Smooth muscle cell (in vitro differentiated cells): Measurements from ENCODE around the gene MC1R. TPM values are rescaled to one million over a fixed set of nuclear protein-coding genes. Genes with fewer than 3 reads are reported as not detected.

Experiments used
- DNase-seq: peaks from one replicate; lab custom pipeline; 2025; ENCODE audit not compliant: unreplicated experiment; lab: John Stamatoyannopoulos, UW
- H2AFZ ChIP-seq: fragments of 200-600 bp; sonication (generic); 2 replicates; pipeline ENCODE4 v1.6.0; 2016; ENCODE audit warnings: antibody characterized with exemption, low read depth, mild to moderate bottlenecking
- H3F3A ChIP-seq: fragments of 200-600 bp; sonication (generic); 2 replicates; pipeline ENCODE4 v1.6.0; 2017; ENCODE audit warnings: antibody characterized with exemption, low read depth
- H3K27ac ChIP-seq: fragments of 200-600 bp; sonication (generic); 2 replicates; pipeline ENCODE4 v1.5.1; 2016; ENCODE audit warnings: low read depth, mild to moderate bottlenecking
- H3K27me3 ChIP-seq: fragments of 200-600 bp; sonication (generic); 2 replicates; pipeline ENCODE4 v1.6.1; 2016; ENCODE audit warnings: low read depth, mild to moderate bottlenecking
- H3K36me3 ChIP-seq: fragments of 200-600 bp; sonication (generic); 2 replicates; pipeline ENCODE4 v1.5.1; 2016; ENCODE audit warnings: low read depth
- H3K4me1 ChIP-seq: fragments of 200-600 bp; sonication (generic); 2 replicates; pipeline ENCODE4 v1.5.1; 2016; ENCODE audit warnings: low read depth
- H3K4me2 ChIP-seq: fragments of 200-600 bp; sonication (generic); 2 replicates; pipeline ENCODE4 v1.6.0; 2016; ENCODE audit warnings: mild to moderate bottlenecking
- H3K4me3 ChIP-seq: fragments of 200-600 bp; sonication (generic); 2 replicates; pipeline ENCODE4 v1.5.1; 2016; ENCODE audit warnings: mild to moderate bottlenecking
- H3K79me2 ChIP-seq: fragments of 200-600 bp; sonication (generic); 2 replicates; pipeline ENCODE4 v1.6.0; 2016; ENCODE audit warnings: low read depth, mild to moderate bottlenecking
- H3K9ac ChIP-seq: fragments of 200-600 bp; sonication (generic); 2 replicates; pipeline ENCODE4 v1.6.0; 2016; ENCODE audit warnings: low read depth
- H3K9me3 ChIP-seq: fragments of 200-600 bp; sonication (generic); replicated peaks from 2 replicates; pipeline ENCODE4 v1.5.1; 2016; ENCODE audit warnings: low read depth
- H4K20me1 ChIP-seq: fragments of 200-600 bp; sonication (generic); 2 replicates; pipeline ENCODE4 v1.6.0; 2016; ENCODE audit warnings: low read depth
- CTCF ChIP-seq: fragments of 200-600 bp; sonication (generic); IDR thresholded peaks from 2 replicates; pipeline ENCODE4 v1.5.1; 2017; ENCODE audit warnings: borderline replicate concordance, mild to moderate bottlenecking, antibody characterized with exemption; ENCODE audit not compliant: insufficient read depth, poor library complexity, severe bottlenecking
- WGBS: methylation state at CpG from one replicate; pipeline ENCODE4 v1.1.7; 2016; ENCODE audit warnings: low lambda C conversion rate; 5-methylcytosine and 5-hydroxymethylcytosine counted together
- polyA plus RNA-seq: library from polyadenylated mRNA; unstranded; fragments of >200 nt; fragmentation: Nextera tagmentation; extraction: Ambion mirVana; gene quantifications from 2 replicates; pipeline ENCODE4 v1.2.1, GENCODE V29; 2016
- total RNA-seq: library from RNA; depleted of rRNA; stranded (reverse); fragments of >200 nt; gene quantifications from 2 replicates; pipeline ENCODE4 v1.2.3, GENCODE V29; 2014

Gene MC1R
- total RNA-seq (12.4 and 14.5 TPM in 2 replicates), polyA plus RNA-seq (16.7 and 16.8 TPM in 2 replicates)

- peak; percentile 40 for DNase-seq
- Histone ChIP-seq H3F3A (peaks cover 19% of the 10 kb centered on the region), H3K36me3 (no peaks in the 10 kb centered on the region), H3K79me2 (peaks cover 19% of the 10 kb centered on the region), H4K20me1 (peaks cover 4% of the 10 kb centered on the region), H3K4me2 (peak within 1 kb of the TSS; percentile 98), H2AFZ (no peak within 1 kb of the TSS), H3K27me3 (no peaks in the 10 kb centered on the region), H3K9me3 (no peaks in the 10 kb centered on the region), H3K27ac (peak within 1 kb of the TSS; percentile 48), H3K9ac (peak within 1 kb of the TSS; percentile 4), H3K4me3 (peak within 1 kb of the TSS; percentile 56), H3K4me1 (peaks cover 34% of the 10 kb centered on the region)
- WGBS = 12% methylated on average over 23 of the region's 23 CpGs
- TF ChIP-seq CTCF = peak; percentile 62
Observed at GRCh38 chr16:89918453-89919347, at the start of gene MC1R. TSS of gene MC1R (plus strand) at chr16:89918862. CDS start at chr16:89919259, 397 bp downstream.

- H3F3A ChIP-seq = peaks cover 5% of the 10 kb centered on the region
- H2AFZ ChIP-seq = no peak overlapping the region
- H3K9me3 ChIP-seq = peaks cover 9% of the 10 kb centered on the region
- peaks cover 5% of the 10 kb centered on the region for H3K79me2 ChIP-seq
- H3K4me1 ChIP-seq = peaks cover 8% of the 10 kb centered on the region
- no peak overlapping the region for H3K27ac ChIP-seq
- no peaks in the 10 kb centered on the region for H3K36me3 ChIP-seq
- no peak overlapping the region for H3K9ac ChIP-seq
- no peak for TF ChIP-seq CTCF
- H3K4me3 ChIP-seq = no peak overlapping the region
- no peaks in the 10 kb centered on the region for H3K27me3 ChIP-seq
- DNase-seq = no peak
- H3K4me2 ChIP-seq = no peak overlapping the region
- WGBS = 97% methylated on average over 11 of the region's 12 CpGs
- peaks cover 8% of the 10 kb centered on the region for H4K20me1 ChIP-seq
Observed at GRCh38 chr16:89869911-89870310, 48.8 kb upstream of the MC1R start.

GRCh38 chr16:89870440-89870839 lies 48.2 kb upstream of the MC1R start:
- Histone ChIP-seq H3K36me3 (no peaks in the 10 kb centered on the region), H3K9ac (no peak overlapping the region), H3K9me3 (peaks cover 9% of the 10 kb centered on the region), H4K20me1 (peaks cover 13% of the 10 kb centered on the region), H2AFZ (no peak overlapping the region), H3F3A (peaks cover 8% of the 10 kb centered on the region), H3K4me2 (no peak overlapping the region), H3K79me2 (peaks cover 10% of the 10 kb centered on the region), H3K27ac (no peak overlapping the region), H3K4me1 (peaks cover 8% of the 10 kb centered on the region), H3K27me3 (no peaks in the 10 kb centered on the region), H3K4me3 (no peak overlapping the region)
- no peak for DNase-seq
- TF ChIP-seq CTCF = no peak
- over 99% methylated on average over 6 of the region's 6 CpGs for WGBS
